Left ventricle myocardium superior (tissue), 1 donor: ENCODE measurements around the gene ADAMTS16. TPM values are rescaled to one million over a fixed set of nuclear protein-coding genes. Genes with fewer than 3 reads are reported as not detected.

Experiments
- ATAC-seq: fragments of 200-7000 bp; cut with Tn5 transposase; one replicate; pipeline ENCODE4 v1.9.1; 2020; ENCODE audit warnings: mild to moderate bottlenecking, moderate library complexity
- DNase-seq: peaks from one replicate; pipeline ENCODE4 v3.0.0-alpha.2; 2020
- intact Hi-C: fragments of 100-400 bp; cut with micrococcal nuclease; formaldehyde crosslinking; loops from one replicate; pipeline ENCODE4 v1.11.0; 2022
- total RNA-seq: library from RNA; stranded (reverse); fragmentation: NEBNext Ultra II Directional; extraction: Animal tissue kit (Norgen Biotek cat#: 25700); gene quantifications from one replicate; pipeline ENCODE4 v1.2.1, GENCODE V29; 2021
- donor health status: DM: no; HTN: yes; CAD: no; lungs with severe emphysema.

ADAMTS16 gene
- total RNA-seq, 1 donor from 2014 or later = not detected

GRCh38 chr5:5298841-5299541, 158.9 kb downstream of the ADAMTS16 start:
- intact Hi-C loops = no loop called here
- no peak for ATAC-seq
- no peak for DNase-seq

- ATAC-seq (no peak), DNase-seq (no peak)
- intact Hi-C loops = no loop called here
Observed at GRCh38 chr5:5301176-5301575, 161.0 kb downstream of the ADAMTS16 start.

- intact Hi-C loops = no loop called here
- DNase-seq = no peak
- no peak for ATAC-seq
Observed at GRCh38 chr5:5302201-5302600, 162.1 kb downstream of the ADAMTS16 start.

GRCh38 chr5:5303242-5303641, 163.1 kb downstream of the ADAMTS16 start:
- intact Hi-C loops = no loop called here
- DNase-seq (no peak), ATAC-seq (no peak)

GRCh38 chr5:5304361-5305020, 164.4 kb downstream of the ADAMTS16 start:
- no peak for DNase-seq
- ATAC-seq = no peak
- intact Hi-C loops = no loop called here

GRCh38 chr5:5306696-5307095, 166.6 kb downstream of the ADAMTS16 start:
- intact Hi-C loops = no loop called here
- DNase-seq = no peak
- ATAC-seq = no peak

- ATAC-seq = no peak
- no peak for DNase-seq
- intact Hi-C loops = no loop called here
Observed at GRCh38 chr5:5308319-5308718, 168.2 kb downstream of the ADAMTS16 start.

GRCh38 chr5:5309645-5310044, 169.5 kb downstream of the ADAMTS16 start:
- DNase-seq (no peak), ATAC-seq (no peak)
- intact Hi-C loops = no loop called here

GRCh38 chr5:5313101-5313635, 173.0 kb downstream of the ADAMTS16 start:
- intact Hi-C loops = no loop called here
- no peak for ATAC-seq
- DNase-seq = no peak

GRCh38 chr5:5314166-5314565, 174.0 kb downstream of the ADAMTS16 start:
- DNase-seq (no peak), ATAC-seq (no peak)
- intact Hi-C loops = no loop called here

- ATAC-seq (no peak), DNase-seq (no peak)
- intact Hi-C loops = no loop called here
Observed at GRCh38 chr5:5314626-5315025, 174.5 kb downstream of the ADAMTS16 start.

GRCh38 chr5:5315068-5315980, 175.2 kb downstream of the ADAMTS16 start:
- intact Hi-C loops = no loop called here
- DNase-seq = no peak
- no peak for ATAC-seq

- intact Hi-C loops = no loop called here
Observed at GRCh38 chr5:5316334-5316733, 176.2 kb downstream of the ADAMTS16 start.

GRCh38 chr5:5317976-5318375, 177.8 kb downstream of the ADAMTS16 start:
- DNase-seq (no peak), ATAC-seq (no peak)
- intact Hi-C loops = no loop called here

More at GRCh38 chr5:5316334-5316733, 176.2 kb downstream of the ADAMTS16 start:
- DNase-seq (no peak), ATAC-seq (no peak)

- intact Hi-C loops = no loop called here
- DNase-seq (no peak), ATAC-seq (no peak)
Observed at GRCh38 chr5:5318426-5319190, 178.5 kb downstream of the ADAMTS16 start.

GRCh38 chr5:5320062-5320805, 180.1 kb downstream of the ADAMTS16 start:
- ATAC-seq (no peak), DNase-seq (no peak)
- intact Hi-C loops = no loop called here

GRCh38 chr5:5321137-5321536, 181.0 kb downstream of the ADAMTS16 start:
- intact Hi-C loops = no loop called here
- ATAC-seq (no peak), DNase-seq (no peak)

GRCh38 chr5:5323551-5323950, 183.4 kb downstream of the ADAMTS16 start:
- no peak for DNase-seq
- ATAC-seq = no peak
- intact Hi-C loops = no loop called here
